ENCODE measurements around the gene PSME2. TPM values are rescaled to one million over a fixed set of nuclear protein-coding genes. Genes with fewer than 3 reads are reported as not detected.

Gene PSME2
- total RNA-seq, 1 donor from 2014 or later: 567 TPM

GRCh38 chr14:24185741-24186140, 39.3 kb upstream of the PSME2 start:
- H3K4me1 Mint-ChIP-seq (ENCODE audit: low read depth): peaks cover 14% of the 10 kb centered on the region
- H3K36me3 Mint-ChIP-seq (ENCODE audit: low read depth): peaks cover 70% of the 10 kb centered on the region
- H3K27me3 Mint-ChIP-seq (ENCODE audit: low read depth): no peaks in the 10 kb centered on the region
- DNase-seq (ENCODE audit: low spot score): no peak
- no peak overlapping the region for H3K4me3 Mint-ChIP-seq (ENCODE audit: low read depth)
- no peak overlapping the region for H3K27ac Mint-ChIP-seq
- intact Hi-C loops (cut with micrococcal nuclease): no loop called here
- no peaks in the 10 kb centered on the region for H3K9me3 Mint-ChIP-seq

GRCh38 chr14:24185026-24185425, 38.6 kb upstream of the PSME2 start:
- intact Hi-C loops (cut with micrococcal nuclease): no loop called here
- Mint-ChIP-seq H3K27me3 (ENCODE audit: low read depth) (no peaks in the 10 kb centered on the region), H3K4me3 (ENCODE audit: low read depth) (no peak overlapping the region), H3K36me3 (ENCODE audit: low read depth) (peaks cover 71% of the 10 kb centered on the region), H3K9me3 (no peaks in the 10 kb centered on the region), H3K27ac (no peak overlapping the region), H3K4me1 (ENCODE audit: low read depth) (peaks cover 14% of the 10 kb centered on the region)
- DNase-seq (ENCODE audit: low spot score): no peak

- DNase-seq (ENCODE audit: low spot score): no peak
- Mint-ChIP-seq H3K27ac (no peak overlapping the region), H3K4me3 (ENCODE audit: low read depth) (no peak overlapping the region), H3K27me3 (ENCODE audit: low read depth) (no peaks in the 10 kb centered on the region), H3K36me3 (ENCODE audit: low read depth) (peaks cover 75% of the 10 kb centered on the region), H3K9me3 (no peaks in the 10 kb centered on the region), H3K4me1 (ENCODE audit: low read depth) (peaks cover 11% of the 10 kb centered on the region)
- intact Hi-C loops (cut with micrococcal nuclease): no loop called here
Observed at GRCh38 chr14:24184104-24184970, 37.9 kb upstream of the PSME2 start.

- intact Hi-C loops (cut with micrococcal nuclease): no loop called here
- H3K4me1 Mint-ChIP-seq (ENCODE audit: low read depth): peaks cover 6% of the 10 kb centered on the region
- H3K27me3 Mint-ChIP-seq (ENCODE audit: low read depth): no peaks in the 10 kb centered on the region
- H3K27ac Mint-ChIP-seq: no peak overlapping the region
- no peaks in the 10 kb centered on the region for H3K9me3 Mint-ChIP-seq
- no peak for DNase-seq (ENCODE audit: low spot score)
- peaks cover 80% of the 10 kb centered on the region for H3K36me3 Mint-ChIP-seq (ENCODE audit: low read depth)
- no peak overlapping the region for H3K4me3 Mint-ChIP-seq (ENCODE audit: low read depth)
Observed at GRCh38 chr14:24183014-24183481, 36.6 kb upstream of the PSME2 start.

GRCh38 chr14:24182110-24182882, 35.9 kb upstream of the PSME2 start:
- Mint-ChIP-seq H3K4me3 (ENCODE audit: low read depth) (no peak overlapping the region), H3K4me1 (ENCODE audit: low read depth) (peaks cover 4% of the 10 kb centered on the region), H3K27me3 (ENCODE audit: low read depth) (no peaks in the 10 kb centered on the region), H3K36me3 (ENCODE audit: low read depth) (peaks cover 80% of the 10 kb centered on the region), H3K27ac (no peak overlapping the region), H3K9me3 (no peaks in the 10 kb centered on the region)
- intact Hi-C loops (cut with micrococcal nuclease): no loop called here
- DNase-seq (ENCODE audit: low spot score): no peak

GRCh38 chr14:24181371-24182077, 35.1 kb upstream of the PSME2 start:
- Mint-ChIP-seq H3K4me1 (ENCODE audit: low read depth) (no peaks in the 10 kb centered on the region), H3K27me3 (ENCODE audit: low read depth) (no peaks in the 10 kb centered on the region), H3K4me3 (ENCODE audit: low read depth) (no peak overlapping the region), H3K27ac (no peak overlapping the region), H3K9me3 (no peaks in the 10 kb centered on the region), H3K36me3 (ENCODE audit: low read depth) (peaks cover 82% of the 10 kb centered on the region)
- no peak for DNase-seq (ENCODE audit: low spot score)
- intact Hi-C loops (cut with micrococcal nuclease): no loop called here

- H3K27ac Mint-ChIP-seq: no peak overlapping the region
- H3K4me3 Mint-ChIP-seq (ENCODE audit: low read depth): no peak overlapping the region
- H3K27me3 Mint-ChIP-seq (ENCODE audit: low read depth): no peaks in the 10 kb centered on the region
- peaks cover 73% of the 10 kb centered on the region for H3K36me3 Mint-ChIP-seq (ENCODE audit: low read depth)
- H3K9me3 Mint-ChIP-seq: no peaks in the 10 kb centered on the region
- DNase-seq (ENCODE audit: low spot score): no peak
- intact Hi-C loops (cut with micrococcal nuclease): no loop called here
- H3K4me1 Mint-ChIP-seq (ENCODE audit: low read depth): peaks cover under 1% of the 10 kb centered on the region
Observed at GRCh38 chr14:24179961-24180796, 33.8 kb upstream of the PSME2 start.

GRCh38 chr14:24179294-24179960, 33.0 kb upstream of the PSME2 start:
- no peaks in the 10 kb centered on the region for H3K27me3 Mint-ChIP-seq (ENCODE audit: low read depth)
- peaks cover 4% of the 10 kb centered on the region for H3K4me1 Mint-ChIP-seq (ENCODE audit: low read depth)
- H3K36me3 Mint-ChIP-seq (ENCODE audit: low read depth): peaks cover 75% of the 10 kb centered on the region
- no peaks in the 10 kb centered on the region for H3K9me3 Mint-ChIP-seq
- intact Hi-C loops (cut with micrococcal nuclease): no loop called here
- DNase-seq (ENCODE audit: low spot score): no peak
- no peak overlapping the region for H3K27ac Mint-ChIP-seq
- no peak overlapping the region for H3K4me3 Mint-ChIP-seq (ENCODE audit: low read depth)

GRCh38 chr14:24178399-24179178, 32.2 kb upstream of the PSME2 start:
- Mint-ChIP-seq H3K27ac (no peak overlapping the region), H3K36me3 (ENCODE audit: low read depth) (peaks cover 73% of the 10 kb centered on the region), H3K27me3 (ENCODE audit: low read depth) (no peaks in the 10 kb centered on the region), H3K9me3 (no peaks in the 10 kb centered on the region), H3K4me1 (ENCODE audit: low read depth) (peaks cover 4% of the 10 kb centered on the region), H3K4me3 (ENCODE audit: low read depth) (no peak overlapping the region)
- no peak for DNase-seq (ENCODE audit: low spot score)
- intact Hi-C loops (cut with micrococcal nuclease): no loop called here

GRCh38 chr14:24177891-24178290, 31.5 kb upstream of the PSME2 start:
- Mint-ChIP-seq H3K4me3 (ENCODE audit: low read depth) (no peak overlapping the region), H3K9me3 (no peaks in the 10 kb centered on the region), H3K27ac (no peak overlapping the region), H3K36me3 (ENCODE audit: low read depth) (peaks cover 73% of the 10 kb centered on the region), H3K4me1 (ENCODE audit: low read depth) (peaks cover 6% of the 10 kb centered on the region), H3K27me3 (ENCODE audit: low read depth) (no peaks in the 10 kb centered on the region)
- intact Hi-C loops (cut with micrococcal nuclease): no loop called here
- no peak for DNase-seq (ENCODE audit: low spot score)

GRCh38 chr14:24177041-24177825, 30.8 kb upstream of the PSME2 start:
- H3K9me3 Mint-ChIP-seq: no peaks in the 10 kb centered on the region
- DNase-seq (ENCODE audit: low spot score): no peak
- no peak overlapping the region for H3K4me3 Mint-ChIP-seq (ENCODE audit: low read depth)
- intact Hi-C loops (cut with micrococcal nuclease): no loop called here
- H3K27ac Mint-ChIP-seq: no peak overlapping the region
- no peaks in the 10 kb centered on the region for H3K27me3 Mint-ChIP-seq (ENCODE audit: low read depth)
- peaks cover 70% of the 10 kb centered on the region for H3K36me3 Mint-ChIP-seq (ENCODE audit: low read depth)
- H3K4me1 Mint-ChIP-seq (ENCODE audit: low read depth): peaks cover 6% of the 10 kb centered on the region

Data from activated T-helper 2 cell treated with anti-CD3 and anti-CD28 coated beads, Interferon-gamma antibody, Interleukin-2, Interleukin-4, amounts not matched to agents 10 μg/mL and 5 μg/mL and 100 μg/mL, durations not matched to agents 14 hours and 24 hours and 36 hours (primary cell).